Calu3 (cell line): ENCODE data around the gene PKP3. TPM values are rescaled to one million over a fixed set of nuclear protein-coding genes. Genes with fewer than 3 reads are reported as not detected.

Source experiments
- BruUV-seq: library from RNA; stranded (reverse); fragments of 400-500 nt; replicated peaks from 2 replicates; lab custom pipeline; 2021; lab: Mats Ljungman, UMichigan
- CTCF ChIA-PET: fragments of 300-600 bp; sonication (Branson Sonifier 250); formaldehyde crosslinking; loops from one replicate; lab custom pipeline; 2022; ENCODE audit warnings: antibody characterized with exemption; lab: Charles Lee
- DNase-seq: peaks from one replicate; pipeline ENCODE4 v3.0.0; 2022
- H3K27ac Mint-ChIP-seq: one replicate; pipeline ENCODE4 v1.8.0; 2022; ENCODE audit warnings: mixed read lengths; ENCODE audit not compliant: unreplicated experiment
- H3K27me3 Mint-ChIP-seq: one replicate; pipeline ENCODE4 v1.8.0; 2022; ENCODE audit warnings: mixed read lengths; ENCODE audit not compliant: unreplicated experiment
- H3K36me3 Mint-ChIP-seq: one replicate; pipeline ENCODE4 v1.8.0; 2022; ENCODE audit warnings: mild to moderate bottlenecking, moderate library complexity, mixed read lengths; ENCODE audit not compliant: insufficient read depth, unreplicated experiment
- H3K4me1 Mint-ChIP-seq: one replicate; pipeline ENCODE4 v1.8.0; 2022; ENCODE audit warnings: mild to moderate bottlenecking, low read depth, mixed read lengths; ENCODE audit not compliant: unreplicated experiment
- H3K4me3 Mint-ChIP-seq: one replicate; pipeline ENCODE4 v1.8.0; 2022; ENCODE audit warnings: mild to moderate bottlenecking, low read depth, moderate library complexity, mixed read lengths; ENCODE audit not compliant: unreplicated experiment
- H3K9me3 Mint-ChIP-seq: one replicate; pipeline ENCODE4 v1.8.0; 2022; ENCODE audit warnings: low read depth, mixed read lengths; ENCODE audit not compliant: unreplicated experiment
- CTCF ChIP-seq: fragments of 200-600 bp; IDR thresholded peaks from one replicate; pipeline ENCODE4 v1.8.0; 2022; ENCODE audit warnings: antibody characterized with exemption; ENCODE audit not compliant: unreplicated experiment
- intact Hi-C: fragments of 100-400 bp; cut with micrococcal nuclease; formaldehyde crosslinking; loops from one replicate; pipeline ENCODE4 v1.10.0; 2022; ENCODE audit not compliant: unreplicated experiment
- total RNA-seq: library from RNA; stranded (reverse); gene quantifications from 2 replicates; pipeline ENCODE4 v1.2.3, GENCODE V29; 2022

The PKP3 gene
- total RNA-seq, 1 experiment from 2014 or later = 128 TPM

GRCh38 chr11:414318-414857 lies 20.4 kb downstream of the PKP3 start:
- CTCF ChIA-PET = no interaction called here
- Mint-ChIP-seq H3K27ac (no peak overlapping the region), H3K4me1 (peaks cover 7% of the 10 kb centered on the region), H3K27me3 (no peaks in the 10 kb centered on the region), H3K4me3 (no peak overlapping the region), H3K36me3 (peaks cover 42% of the 10 kb centered on the region), H3K9me3 (no peaks in the 10 kb centered on the region)
- intact Hi-C loops = no loop called here
- no peak for DNase-seq
- BruUV-seq = no TSS peak
- TF ChIP-seq CTCF = no peak

GRCh38 chr11:415640-416041 lies 21.6 kb downstream of the PKP3 start:
- Mint-ChIP-seq H3K4me1 (peaks cover 7% of the 10 kb centered on the region), H3K36me3 (peaks cover 39% of the 10 kb centered on the region), H3K27ac (no peak overlapping the region), H3K4me3 (peak overlapping the region; percentile 78), H3K27me3 (no peaks in the 10 kb centered on the region), H3K9me3 (no peaks in the 10 kb centered on the region)
- TF ChIP-seq CTCF = no peak
- no TSS peak for BruUV-seq
- intact Hi-C loops = no loop called here
- no peak for DNase-seq
- CTCF ChIA-PET = no interaction called here

- Mint-ChIP-seq H3K27ac (peak overlapping the region; percentile 16), H3K4me1 (peaks cover 7% of the 10 kb centered on the region), H3K9me3 (no peaks in the 10 kb centered on the region), H3K4me3 (peak overlapping the region; percentile 78), H3K27me3 (no peaks in the 10 kb centered on the region), H3K36me3 (peaks cover 39% of the 10 kb centered on the region)
- DNase-seq = no peak
- intact Hi-C loops = no loop called here
- TF ChIP-seq CTCF = no peak
- BruUV-seq = no TSS peak
- CTCF ChIA-PET = interaction anchor here (0.6 to 1.2 kb wide), 4 partner anchors 20 to 34 kb away, joined by 3 to 6 read pairs (median 4); partner anchors contain the start of genes ANO9 and PTDSS2
Measured at GRCh38 chr11:416051-416756, 22.2 kb downstream of the PKP3 start.

- CTCF ChIA-PET = interaction anchor here (0.6 to 1.2 kb wide), 4 partner anchors 21 to 33 kb away, joined by 3 to 6 read pairs (median 4); partner anchors contain the start of genes ANO9 and PTDSS2
- H3K27me3 Mint-ChIP-seq = no peaks in the 10 kb centered on the region
- intact Hi-C loops = no loop called here
- H3K36me3 Mint-ChIP-seq = peaks cover 39% of the 10 kb centered on the region
- peak; percentile 87 for DNase-seq
- BruUV-seq = TSS peak; percentile 50
- peak overlapping the region; percentile 78 for H3K4me3 Mint-ChIP-seq
- H3K4me1 Mint-ChIP-seq = peaks cover 7% of the 10 kb centered on the region
- H3K27ac Mint-ChIP-seq = no peak overlapping the region
- no peaks in the 10 kb centered on the region for H3K9me3 Mint-ChIP-seq
- no peak for TF ChIP-seq CTCF
Measured at GRCh38 chr11:416757-417621, 23.0 kb downstream of the PKP3 start.
